ENCODE data around the gene PRODH.

- TF ChIP-seq CTCF (conservative IDR thresholded peaks at IDR 0.05) (no peak), EZH2 (IDR thresholded peaks at IDR 0.05; ENCODE audit: low read depth) (no peak; the same call in 1 of the 2 replicates)
Measured at GRCh38 chr22:18970948-18971315, 34.8 kb upstream of the PRODH start.

All from PC-9 (cell line).